HepG2 (cell line): ENCODE data around the gene MCF2L. TPM values are rescaled to one million over a fixed set of nuclear protein-coding genes. Genes with fewer than 3 reads are reported as not detected.

Experiments
- ATAD3A ChIP-seq: sonication (generic); formaldehyde crosslinking; IDR thresholded peaks from 2 replicates; pipeline ENCODE4 v1.4.0; 2020; ENCODE audit warnings: missing genetic modification reagents
- FOXK1 ChIP-seq: sonication (generic); formaldehyde crosslinking; IDR thresholded peaks from 2 replicates; pipeline ENCODE4 v1.4.0; 2020; ENCODE audit warnings: low read depth, missing genetic modification reagents, borderline replicate concordance
- GZF1 ChIP-seq: sonication (generic); formaldehyde crosslinking; IDR thresholded peaks from 2 replicates; pipeline ENCODE4 v1.5.1; 2020; ENCODE audit warnings: mild to moderate bottlenecking, missing genetic modification reagents
- HES4 ChIP-seq: sonication (generic); formaldehyde crosslinking; IDR thresholded peaks from 2 replicates; pipeline ENCODE4 v1.9.0; 2021; ENCODE audit warnings: mild to moderate bottlenecking, missing genetic modification reagents, borderline replicate concordance
- SRSF1 ChIP-seq: fragments of 200-400 bp; formaldehyde crosslinking; optimal IDR thresholded peaks from 2 replicates; pipeline ENCODE3; 2017; ENCODE audit warnings: mild to moderate bottlenecking, low read depth, low read length, moderate library complexity
- TOPORS ChIP-seq: sonication (generic); formaldehyde crosslinking; IDR thresholded peaks from 2 replicates; pipeline ENCODE4 v1.8.0; 2023; ENCODE audit warnings: mild to moderate bottlenecking, missing genetic modification reagents
- ZFP82 ChIP-seq: sonication (generic); formaldehyde crosslinking; IDR thresholded peaks from 2 replicates; pipeline ENCODE4 v1.5.1; 2020; ENCODE audit warnings: mild to moderate bottlenecking, missing genetic modification reagents, borderline replicate concordance
- ZMYM4 ChIP-seq: sonication (generic); formaldehyde crosslinking; IDR thresholded peaks from 2 replicates; pipeline ENCODE4 v1.8.1; 2023; ENCODE audit warnings: mild to moderate bottlenecking, missing genetic modification reagents
- ZNF10 ChIP-seq: sonication (generic); formaldehyde crosslinking; IDR thresholded peaks from 2 replicates; pipeline ENCODE4 v1.4.0; 2020; ENCODE audit warnings: mild to moderate bottlenecking, low read depth, missing genetic modification reagents, borderline replicate concordance
- ZNF547 ChIP-seq: sonication (generic); formaldehyde crosslinking; IDR thresholded peaks from 2 replicates; pipeline ENCODE4 v1.5.1; 2020; ENCODE audit warnings: mild to moderate bottlenecking, missing genetic modification reagents
- ZNF564 ChIP-seq: sonication (generic); formaldehyde crosslinking; IDR thresholded peaks from 2 replicates; pipeline ENCODE4 v1.8.1; 2023; ENCODE audit warnings: mild to moderate bottlenecking, missing genetic modification reagents
- ZNF724P ChIP-seq: sonication (generic); formaldehyde crosslinking; IDR thresholded peaks from 2 replicates; pipeline ENCODE4 v1.8.0; 2022; ENCODE audit warnings: missing genetic modification reagents, borderline replicate concordance
- ZNF737 ChIP-seq: sonication (generic); formaldehyde crosslinking; IDR thresholded peaks from 2 replicates; pipeline ENCODE4 v1.5.0; 2020; ENCODE audit warnings: missing genetic modification reagents, mild to moderate bottlenecking, borderline replicate concordance
- ZNF83 ChIP-seq: sonication (generic); formaldehyde crosslinking; IDR thresholded peaks from 2 replicates; pipeline ENCODE4 v1.4.0; 2020; ENCODE audit warnings: missing genetic modification reagents, mild to moderate bottlenecking, borderline replicate concordance
- polyA plus RNA-seq, 8 experiments: library from polyadenylated mRNA; depleted of rRNA in 3 of 8; stranded (reverse) in 7 of 8; unstranded in 1 of 8; fragments of >200 nt; fragmentation: Illumina TruSeq in 4 of 8; extraction: Trizol in 4 of 8; gene quantifications; 2 replicates each; pipeline versions ENCODE4 v1.2.1 to v1.2.3, GENCODE V29; 2011 to 2016; ENCODE audit warnings: low read depth in 4 of 8, missing spikeins in 1 of 8, mixed read lengths in 1 of 8; ENCODE audit not compliant: insufficient read depth in 1 of 8
- total RNA-seq, 5 experiments: library from RNA; depleted of rRNA; stranded (reverse); fragments of >200 nt; fragmentation: Illumina TruSeq; extraction: Trizol; gene quantifications; 2 replicates each; pipeline ENCODE4 v1.2.3, GENCODE V29; 2016; ENCODE audit warnings: low read depth in 1 of 5
- TF ChIP-seq, protein P1 (sequence below): sonication (generic); formaldehyde crosslinking; IDR thresholded peaks from 2 replicates; pipeline ENCODE4 v1.5.0; 2020; ENCODE audit warnings: missing genetic modification reagents
- TF ChIP-seq, protein P2 (sequence below): sonication (generic); formaldehyde crosslinking; IDR thresholded peaks from 2 replicates; pipeline ENCODE4 v1.4.0; 2020; ENCODE audit warnings: missing genetic modification reagents, borderline replicate concordance
- TF ChIP-seq, protein P3 (sequence below): sonication (generic); formaldehyde crosslinking; IDR thresholded peaks from 2 replicates; pipeline ENCODE4 v1.8.1; 2023; ENCODE audit warnings: missing genetic modification reagents, mild to moderate bottlenecking, borderline replicate concordance
- TF ChIP-seq, protein P4 (sequence below): sonication (generic); formaldehyde crosslinking; IDR thresholded peaks from 2 replicates; pipeline ENCODE4 v1.4.0; 2020; ENCODE audit warnings: low read depth, missing genetic modification reagents

Gene MCF2L
- total and polyA plus RNA-seq, 2 of the 13 experiments (the other 11 are each of a cell fraction or from before 2014, with no cell fraction given), result 19.4 to 28.4 TPM

DNA sequence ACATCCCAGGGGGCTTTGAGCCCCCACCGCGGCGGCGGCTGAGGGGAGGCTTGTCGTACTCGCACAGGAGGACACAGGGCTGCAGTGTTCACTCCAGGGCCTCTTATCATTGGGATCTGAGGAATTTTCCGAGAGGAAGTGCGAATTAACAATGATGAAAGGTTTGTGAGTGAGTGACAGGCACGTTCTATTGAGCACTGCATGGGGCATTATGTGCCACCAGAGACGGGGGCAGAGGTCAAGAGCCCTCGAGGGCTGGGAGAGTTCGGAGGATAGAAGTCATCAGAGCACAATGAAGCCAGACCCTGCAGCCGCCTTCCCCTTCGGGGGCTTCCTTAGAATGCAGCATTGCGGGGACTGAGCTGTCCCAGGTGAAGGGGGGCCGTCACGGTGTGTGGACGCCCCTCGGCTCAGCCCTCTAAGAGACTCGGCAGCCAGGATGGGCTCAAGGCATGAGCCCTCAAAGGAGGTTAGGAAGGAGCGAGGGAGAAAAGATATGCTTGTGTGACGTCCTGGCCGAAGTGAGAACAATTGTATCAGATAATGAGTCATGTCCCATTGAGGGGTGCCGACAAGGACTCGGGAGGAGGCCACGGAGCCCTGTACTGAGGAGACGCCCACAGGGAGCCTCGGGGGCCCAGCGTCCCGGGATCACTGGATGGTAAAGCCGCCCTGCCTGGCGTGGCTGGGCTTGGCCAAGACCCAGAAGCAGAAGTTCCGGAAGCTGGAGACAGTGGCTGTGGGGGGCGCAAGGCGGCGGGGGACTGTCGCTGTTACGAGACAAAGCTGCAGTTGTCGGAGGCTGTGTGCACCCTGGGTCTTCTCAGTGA lies 53.9 kb downstream of the MCF2L start (continued):
- TF ChIP-seq, protein P1, sequence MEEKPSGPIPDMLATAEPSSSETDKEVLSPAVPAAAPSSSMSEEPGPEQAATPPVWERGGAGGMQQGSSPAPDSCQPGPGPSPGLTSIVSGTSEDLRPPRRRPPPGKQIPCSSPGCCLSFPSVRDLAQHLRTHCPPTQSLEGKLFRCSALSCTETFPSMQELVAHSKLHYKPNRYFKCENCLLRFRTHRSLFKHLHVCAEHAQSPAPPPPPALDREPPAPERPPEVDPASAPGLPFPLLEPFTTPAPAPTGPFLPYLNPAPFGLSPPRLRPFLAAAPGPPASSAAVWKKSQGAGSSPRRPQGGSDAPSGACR (CRISPR knock-in tag), result 0 out of 2 replicates have a peak, but pooled peaks have one; percentile 70
- no peak for TF ChIP-seq HES4 (CRISPR knock-in tag)
- no peak; the same call in none of the 2 replicates for TF ChIP-seq ZNF564 (CRISPR knock-in tag)
- TF ChIP-seq ATAD3A (CRISPR knock-in tag), result no peak
- no peak for TF ChIP-seq ZNF10 (CRISPR knock-in tag)
- no peak for TF ChIP-seq ZNF737
- TF ChIP-seq, protein P2, sequence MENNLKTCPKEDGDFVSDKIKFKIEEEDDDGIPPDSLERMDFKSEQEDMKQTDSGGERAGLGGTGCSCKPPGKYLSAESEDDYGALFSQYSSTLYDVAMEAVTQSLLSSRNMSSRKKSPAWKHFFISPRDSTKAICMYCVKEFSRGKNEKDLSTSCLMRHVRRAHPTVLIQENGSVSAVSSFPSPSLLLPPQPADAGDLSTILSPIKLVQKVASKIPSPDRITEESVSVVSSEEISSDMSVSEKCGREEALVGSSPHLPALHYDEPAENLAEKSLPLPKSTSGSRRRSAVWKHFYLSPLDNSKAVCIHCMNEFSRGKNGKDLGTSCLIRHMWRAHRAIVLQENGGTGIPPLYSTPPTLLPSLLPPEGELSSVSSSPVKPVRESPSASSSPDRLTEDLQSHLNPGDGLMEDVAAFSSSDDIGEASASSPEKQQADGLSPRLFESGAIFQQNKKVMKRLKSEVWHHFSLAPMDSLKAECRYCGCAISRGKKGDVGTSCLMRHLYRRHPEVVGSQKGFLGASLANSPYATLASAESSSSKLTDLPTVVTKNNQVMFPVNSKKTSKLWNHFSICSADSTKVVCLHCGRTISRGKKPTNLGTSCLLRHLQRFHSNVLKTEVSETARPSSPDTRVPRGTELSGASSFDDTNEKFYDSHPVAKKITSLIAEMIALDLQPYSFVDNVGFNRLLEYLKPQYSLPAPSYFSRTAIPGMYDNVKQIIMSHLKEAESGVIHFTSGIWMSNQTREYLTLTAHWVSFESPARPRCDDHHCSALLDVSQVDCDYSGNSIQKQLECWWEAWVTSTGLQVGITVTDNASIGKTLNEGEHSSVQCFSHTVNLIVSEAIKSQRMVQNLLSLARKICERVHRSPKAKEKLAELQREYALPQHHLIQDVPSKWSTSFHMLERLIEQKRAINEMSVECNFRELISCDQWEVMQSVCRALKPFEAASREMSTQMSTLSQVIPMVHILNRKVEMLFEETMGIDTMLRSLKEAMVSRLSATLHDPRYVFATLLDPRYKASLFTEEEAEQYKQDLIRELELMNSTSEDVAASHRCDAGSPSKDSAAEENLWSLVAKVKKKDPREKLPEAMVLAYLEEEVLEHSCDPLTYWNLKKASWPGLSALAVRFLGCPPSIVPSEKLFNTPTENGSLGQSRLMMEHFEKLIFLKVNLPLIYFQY, result no peak
- no peak for TF ChIP-seq TOPORS (CRISPR knock-in tag)
- TF ChIP-seq GZF1 (CRISPR knock-in tag), result no peak
- TF ChIP-seq ZNF547, result no peak
- TF ChIP-seq FOXK1 (CRISPR knock-in tag), result peak; percentile 33; the same call in 1 of the 2 replicates
- TF ChIP-seq, protein P3, sequence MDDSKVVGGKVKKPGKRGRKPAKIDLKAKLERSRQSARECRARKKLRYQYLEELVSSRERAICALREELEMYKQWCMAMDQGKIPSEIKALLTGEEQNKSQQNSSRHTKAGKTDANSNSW (CRISPR knock-in tag), result no peak
- TF ChIP-seq ZNF724P (CRISPR knock-in tag), result peak; percentile 49; the same call in 1 of the 2 replicates
- no peak for TF ChIP-seq ZFP82 (CRISPR knock-in tag)
- TF ChIP-seq ZMYM4 (CRISPR knock-in tag), result peak; percentile 39; the same call in 1 of the 2 replicates
- TF ChIP-seq ZNF83 (CRISPR knock-in tag), result no peak
- TF ChIP-seq, protein P4, sequence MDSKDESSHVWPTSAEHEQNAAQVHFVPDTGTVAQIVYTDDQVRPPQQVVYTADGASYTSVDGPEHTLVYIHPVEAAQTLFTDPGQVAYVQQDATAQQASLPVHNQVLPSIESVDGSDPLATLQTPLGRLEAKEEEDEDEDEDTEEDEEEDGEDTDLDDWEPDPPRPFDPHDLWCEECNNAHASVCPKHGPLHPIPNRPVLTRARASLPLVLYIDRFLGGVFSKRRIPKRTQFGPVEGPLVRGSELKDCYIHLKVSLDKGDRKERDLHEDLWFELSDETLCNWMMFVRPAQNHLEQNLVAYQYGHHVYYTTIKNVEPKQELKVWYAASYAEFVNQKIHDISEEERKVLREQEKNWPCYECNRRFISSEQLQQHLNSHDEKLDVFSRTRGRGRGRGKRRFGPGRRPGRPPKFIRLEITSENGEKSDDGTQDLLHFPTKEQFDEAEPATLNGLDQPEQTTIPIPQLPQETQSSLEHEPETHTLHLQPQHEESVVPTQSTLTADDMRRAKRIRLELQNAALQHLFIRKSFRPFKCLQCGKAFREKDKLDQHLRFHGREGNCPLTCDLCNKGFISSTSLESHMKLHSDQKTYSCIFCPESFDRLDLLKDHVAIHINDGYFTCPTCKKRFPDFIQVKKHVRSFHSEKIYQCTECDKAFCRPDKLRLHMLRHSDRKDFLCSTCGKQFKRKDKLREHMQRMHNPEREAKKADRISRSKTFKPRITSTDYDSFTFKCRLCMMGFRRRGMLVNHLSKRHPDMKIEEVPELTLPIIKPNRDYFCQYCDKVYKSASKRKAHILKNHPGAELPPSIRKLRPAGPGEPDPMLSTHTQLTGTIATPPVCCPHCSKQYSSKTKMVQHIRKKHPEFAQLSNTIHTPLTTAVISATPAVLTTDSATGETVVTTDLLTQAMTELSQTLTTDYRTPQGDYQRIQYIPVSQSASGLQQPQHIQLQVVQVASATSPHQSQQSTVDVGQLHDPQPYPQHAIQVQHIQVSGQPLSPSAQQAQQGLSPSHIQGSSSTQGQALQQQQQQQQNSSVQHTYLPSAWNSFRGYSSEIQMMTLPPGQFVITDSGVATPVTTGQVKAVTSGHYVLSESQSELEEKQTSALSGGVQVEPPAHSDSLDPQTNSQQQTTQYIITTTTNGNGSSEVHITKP, result 0 out of 2 replicates have a peak, but pooled peaks have one; percentile 38
- TF ChIP-seq SRSF1, result no peak
